Measurements from ENCODE around the gene SEPTIN14.

DNA sequence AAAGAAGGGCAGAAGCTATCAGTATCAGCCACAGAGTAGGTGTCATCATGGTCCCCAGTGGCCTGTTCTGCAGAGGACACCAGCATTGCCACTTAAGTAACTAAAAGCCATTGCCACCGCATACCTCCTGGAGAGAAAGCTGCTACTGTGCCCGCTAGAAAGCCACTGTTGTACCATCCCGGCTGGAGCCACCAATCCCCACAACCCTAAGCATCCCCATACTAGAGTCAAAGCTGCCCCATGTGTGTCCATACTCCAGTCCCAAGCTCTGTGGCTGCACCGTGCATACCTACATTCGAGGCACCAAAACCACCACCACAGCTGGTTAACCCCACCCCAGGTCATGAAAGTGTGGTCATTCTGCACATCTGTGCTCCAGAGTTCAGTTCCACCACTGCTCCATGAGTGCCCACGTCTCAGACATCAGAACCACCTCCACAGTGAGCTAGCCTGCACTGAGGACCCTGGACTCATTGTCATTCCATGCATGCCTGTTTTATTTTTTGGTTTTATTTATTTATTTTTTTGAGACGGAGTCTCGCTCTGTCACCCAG lies 9.5 kb upstream of the SEPTIN14 start:
- TF ChIP-seq, protein P1, sequence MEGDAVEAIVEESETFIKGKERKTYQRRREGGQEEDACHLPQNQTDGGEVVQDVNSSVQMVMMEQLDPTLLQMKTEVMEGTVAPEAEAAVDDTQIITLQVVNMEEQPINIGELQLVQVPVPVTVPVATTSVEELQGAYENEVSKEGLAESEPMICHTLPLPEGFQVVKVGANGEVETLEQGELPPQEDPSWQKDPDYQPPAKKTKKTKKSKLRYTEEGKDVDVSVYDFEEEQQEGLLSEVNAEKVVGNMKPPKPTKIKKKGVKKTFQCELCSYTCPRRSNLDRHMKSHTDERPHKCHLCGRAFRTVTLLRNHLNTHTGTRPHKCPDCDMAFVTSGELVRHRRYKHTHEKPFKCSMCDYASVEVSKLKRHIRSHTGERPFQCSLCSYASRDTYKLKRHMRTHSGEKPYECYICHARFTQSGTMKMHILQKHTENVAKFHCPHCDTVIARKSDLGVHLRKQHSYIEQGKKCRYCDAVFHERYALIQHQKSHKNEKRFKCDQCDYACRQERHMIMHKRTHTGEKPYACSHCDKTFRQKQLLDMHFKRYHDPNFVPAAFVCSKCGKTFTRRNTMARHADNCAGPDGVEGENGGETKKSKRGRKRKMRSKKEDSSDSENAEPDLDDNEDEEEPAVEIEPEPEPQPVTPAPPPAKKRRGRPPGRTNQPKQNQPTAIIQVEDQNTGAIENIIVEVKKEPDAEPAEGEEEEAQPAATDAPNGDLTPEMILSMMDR (IDR thresholded peaks at IDR 0.05; ENCODE audit: poor library complexity) = no peak
- TF ChIP-seq EZH2 (IDR thresholded peaks at IDR 0.05; ENCODE audit: borderline replicate concordance) (no peak), EZH2phosphoT487 (IDR thresholded peaks at IDR 0.05; ENCODE audit: low read depth, severe bottlenecking, unreplicated experiment) (no peak)
